Panc1 (cell line): ENCODE results near the gene FBLN2.

Experiments used
- POLR2AphosphoS5 ChIP-seq: IDR thresholded peaks from 2 replicates; pipeline ENCODE4 v1.6.1; 2012; ENCODE audit warnings: mild to moderate bottlenecking, low read depth, low read length, moderate library complexity
- TCF7L2 ChIP-seq: IDR thresholded peaks from 2 replicates; pipeline ENCODE4 v1.6.1; 2011; ENCODE audit warnings: mild to moderate bottlenecking, low read depth, low read length, inconsistent platforms
- TF ChIP-seq, protein P1 (sequence below), 2 experiments: IDR thresholded peaks; 2 replicates each; pipeline ENCODE4 v1.6.1; 2011 to 2012; ENCODE audit warnings: low read depth in 2 of 2, control low read depth in 1 of 2, low read length in 1 of 2, mild to moderate bottlenecking in 1 of 2, moderate library complexity in 1 of 2; ENCODE audit not compliant: insufficient read depth in 1 of 2
- TF ChIP-seq, protein P2 (sequence below): fragments of 450-650 bp; IDR thresholded peaks from 2 replicates; pipeline ENCODE4 v1.5.1; 2017; ENCODE audit warnings: mild to moderate bottlenecking

DNA sequence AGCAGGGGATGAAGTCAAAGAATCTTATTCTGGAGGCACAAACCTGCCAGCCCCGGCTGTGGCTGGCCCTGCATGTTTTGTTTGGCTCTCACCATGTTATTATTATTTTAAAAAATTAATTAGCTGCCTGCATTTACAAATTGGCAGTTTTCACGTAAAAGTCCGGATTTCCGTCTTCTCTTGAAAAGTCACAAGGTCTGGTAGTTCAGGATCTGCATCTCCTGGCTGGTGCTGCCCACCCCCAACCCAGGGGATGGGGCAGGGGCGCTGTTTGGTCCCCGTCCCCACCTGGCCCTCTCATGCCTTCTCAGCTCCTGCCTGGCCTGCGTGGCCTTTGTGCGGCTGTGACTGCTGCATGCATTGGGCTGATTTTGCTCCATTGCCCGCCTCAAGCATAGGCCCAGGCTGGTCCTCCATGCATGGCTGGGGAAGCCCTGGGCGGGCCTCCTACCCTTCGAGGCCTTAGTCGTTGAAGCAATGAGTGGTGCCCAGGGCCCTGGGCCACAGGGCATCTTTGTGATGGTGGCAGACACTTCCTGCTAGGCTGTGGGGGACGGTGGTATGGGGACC is 2.0 kb downstream of the FBLN2 start:
- no peak for TF ChIP-seq POLR2AphosphoS5
- TF ChIP-seq, protein P1, sequence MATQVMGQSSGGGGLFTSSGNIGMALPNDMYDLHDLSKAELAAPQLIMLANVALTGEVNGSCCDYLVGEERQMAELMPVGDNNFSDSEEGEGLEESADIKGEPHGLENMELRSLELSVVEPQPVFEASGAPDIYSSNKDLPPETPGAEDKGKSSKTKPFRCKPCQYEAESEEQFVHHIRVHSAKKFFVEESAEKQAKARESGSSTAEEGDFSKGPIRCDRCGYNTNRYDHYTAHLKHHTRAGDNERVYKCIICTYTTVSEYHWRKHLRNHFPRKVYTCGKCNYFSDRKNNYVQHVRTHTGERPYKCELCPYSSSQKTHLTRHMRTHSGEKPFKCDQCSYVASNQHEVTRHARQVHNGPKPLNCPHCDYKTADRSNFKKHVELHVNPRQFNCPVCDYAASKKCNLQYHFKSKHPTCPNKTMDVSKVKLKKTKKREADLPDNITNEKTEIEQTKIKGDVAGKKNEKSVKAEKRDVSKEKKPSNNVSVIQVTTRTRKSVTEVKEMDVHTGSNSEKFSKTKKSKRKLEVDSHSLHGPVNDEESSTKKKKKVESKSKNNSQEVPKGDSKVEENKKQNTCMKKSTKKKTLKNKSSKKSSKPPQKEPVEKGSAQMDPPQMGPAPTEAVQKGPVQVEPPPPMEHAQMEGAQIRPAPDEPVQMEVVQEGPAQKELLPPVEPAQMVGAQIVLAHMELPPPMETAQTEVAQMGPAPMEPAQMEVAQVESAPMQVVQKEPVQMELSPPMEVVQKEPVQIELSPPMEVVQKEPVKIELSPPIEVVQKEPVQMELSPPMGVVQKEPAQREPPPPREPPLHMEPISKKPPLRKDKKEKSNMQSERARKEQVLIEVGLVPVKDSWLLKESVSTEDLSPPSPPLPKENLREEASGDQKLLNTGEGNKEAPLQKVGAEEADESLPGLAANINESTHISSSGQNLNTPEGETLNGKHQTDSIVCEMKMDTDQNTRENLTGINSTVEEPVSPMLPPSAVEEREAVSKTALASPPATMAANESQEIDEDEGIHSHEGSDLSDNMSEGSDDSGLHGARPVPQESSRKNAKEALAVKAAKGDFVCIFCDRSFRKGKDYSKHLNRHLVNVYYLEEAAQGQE (IDR thresholded peaks at IDR 0.05; ENCODE audit: insufficient read depth in 1 of 2, low read depth in 2 of 2, low read length in 1 of 2) = no peak
- TF ChIP-seq, protein P2, sequence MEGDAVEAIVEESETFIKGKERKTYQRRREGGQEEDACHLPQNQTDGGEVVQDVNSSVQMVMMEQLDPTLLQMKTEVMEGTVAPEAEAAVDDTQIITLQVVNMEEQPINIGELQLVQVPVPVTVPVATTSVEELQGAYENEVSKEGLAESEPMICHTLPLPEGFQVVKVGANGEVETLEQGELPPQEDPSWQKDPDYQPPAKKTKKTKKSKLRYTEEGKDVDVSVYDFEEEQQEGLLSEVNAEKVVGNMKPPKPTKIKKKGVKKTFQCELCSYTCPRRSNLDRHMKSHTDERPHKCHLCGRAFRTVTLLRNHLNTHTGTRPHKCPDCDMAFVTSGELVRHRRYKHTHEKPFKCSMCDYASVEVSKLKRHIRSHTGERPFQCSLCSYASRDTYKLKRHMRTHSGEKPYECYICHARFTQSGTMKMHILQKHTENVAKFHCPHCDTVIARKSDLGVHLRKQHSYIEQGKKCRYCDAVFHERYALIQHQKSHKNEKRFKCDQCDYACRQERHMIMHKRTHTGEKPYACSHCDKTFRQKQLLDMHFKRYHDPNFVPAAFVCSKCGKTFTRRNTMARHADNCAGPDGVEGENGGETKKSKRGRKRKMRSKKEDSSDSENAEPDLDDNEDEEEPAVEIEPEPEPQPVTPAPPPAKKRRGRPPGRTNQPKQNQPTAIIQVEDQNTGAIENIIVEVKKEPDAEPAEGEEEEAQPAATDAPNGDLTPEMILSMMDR = no peak
- TF ChIP-seq TCF7L2 = no peak
